Inferior parietal cortex (tissue), 1 donor: ENCODE measurements around the gene SLC35F3.
"Not testable (repeated sequence)": the region's sequence is repeated elsewhere in the genome, so short reads cannot be mapped to it uniquely, and the experiment has no call there.

ENCODE experiments used
- DNase-seq: peaks from one replicate; pipeline ENCODE4 v3.0.0-alpha.2; 2016; ENCODE audit errors: extremely low spot score

SLC35F3 gene

GRCh38 chr1:234320069-234320468 is 415.6 kb downstream of the SLC35F3 start:
- no peak for DNase-seq

GRCh38 chr1:234320549-234320948 is 416.1 kb downstream of the SLC35F3 start:
- no peak for DNase-seq

- DNase-seq, result no peak
Measured at GRCh38 chr1:234321231-234321630, 416.8 kb downstream of the SLC35F3 start.

- DNase-seq, result no peak
Measured at GRCh38 chr1:234322097-234322496, 417.6 kb downstream of the SLC35F3 start.

GRCh38 chr1:234322979-234323378 is 418.5 kb downstream of the SLC35F3 start:
- DNase-seq, result no peak

- DNase-seq, result no peak
Measured at GRCh38 chr1:234324821-234325220, 420.3 kb downstream of the SLC35F3 start.

- DNase-seq, result no peak
Measured at GRCh38 chr1:234325878-234326496, 421.5 kb downstream of the SLC35F3 start.

GRCh38 chr1:234326497-234327366 is 422.3 kb downstream of the SLC35F3 start:
- DNase-seq, result peak; percentile 69

- DNase-seq, result no peak
Measured at GRCh38 chr1:234327577-234328164, 423.2 kb downstream of the SLC35F3 start.

GRCh38 chr1:234330843-234331215 is 426.4 kb downstream of the SLC35F3 start:
- no peak for DNase-seq

- no peak for DNase-seq
Measured at GRCh38 chr1:234331507-234331906, 427.0 kb downstream of the SLC35F3 start.

GRCh38 chr1:234336359-234336758 is 431.9 kb downstream of the SLC35F3 start:
- no peak for DNase-seq

- DNase-seq, result no peak
Measured at GRCh38 chr1:234337233-234337632, 432.8 kb downstream of the SLC35F3 start.

- no peak for DNase-seq
Measured at GRCh38 chr1:234340528-234340927, 436.1 kb downstream of the SLC35F3 start.

GRCh38 chr1:234342774-234343173 is 438.3 kb downstream of the SLC35F3 start:
- DNase-seq, result no peak

- no peak for DNase-seq
Measured at GRCh38 chr1:234345237-234345636, 440.8 kb downstream of the SLC35F3 start.

- no peak for DNase-seq
Measured at GRCh38 chr1:234348964-234349363, 444.5 kb downstream of the SLC35F3 start.

GRCh38 chr1:234355782-234356510 is 451.5 kb downstream of the SLC35F3 start:
- DNase-seq, result no peak

- not testable (repeated sequence) for DNase-seq
Measured at GRCh38 chr1:234356615-234357269, 452.3 kb downstream of the SLC35F3 start.

GRCh38 chr1:234357831-234358230 is 453.4 kb downstream of the SLC35F3 start:
- no peak for DNase-seq

- DNase-seq, result no peak
Measured at GRCh38 chr1:234361102-234361603, 456.7 kb downstream of the SLC35F3 start.
